ENCODE data around the gene UBA3. TPM values are rescaled to one million over a fixed set of nuclear protein-coding genes. Genes with fewer than 3 reads are reported as not detected.

Gene UBA3
- total RNA-seq, 4 donors from 2014 or later: 22.6 to 80.7 (median 50.8) TPM

GRCh38 chr3:69122403-69122802, 42.2 kb upstream of the UBA3 start, which contains the start of gene LMOD3:
Gene LMOD3, minus strand, starts transcription at chr3:69122595. Its CDS starts 209 bp downstream, at chr3:69122386.
- H3K4me3 ChIP-seq: no peak within 1 kb of the TSS
- H3K4me1 ChIP-seq: peaks cover 0 to 9% (median 0%) of the 10 kb centered on the region in 4 donors
- DNase-seq (ENCODE audit: low spot score in 2 of 2): no peak
- H3K27ac ChIP-seq: no peak within 1 kb of the TSS
- 70 to 72% methylated on average over 3 of the region's 3 CpGs for WGBS, 2 donors
- no peaks in the 10 kb centered on the region for H3K9me3 ChIP-seq
- no peaks in the 10 kb centered on the region for H3K36me3 ChIP-seq
- no peak for TF ChIP-seq POLR2A (IDR thresholded peaks at IDR 0.05)
- no peak for TF ChIP-seq CTCF (IDR thresholded peaks at IDR 0.05)
- no peak for TF ChIP-seq EP300 (IDR thresholded peaks at IDR 0.05)
- no peaks in the 10 kb centered on the region for H3K27me3 ChIP-seq

DNA sequence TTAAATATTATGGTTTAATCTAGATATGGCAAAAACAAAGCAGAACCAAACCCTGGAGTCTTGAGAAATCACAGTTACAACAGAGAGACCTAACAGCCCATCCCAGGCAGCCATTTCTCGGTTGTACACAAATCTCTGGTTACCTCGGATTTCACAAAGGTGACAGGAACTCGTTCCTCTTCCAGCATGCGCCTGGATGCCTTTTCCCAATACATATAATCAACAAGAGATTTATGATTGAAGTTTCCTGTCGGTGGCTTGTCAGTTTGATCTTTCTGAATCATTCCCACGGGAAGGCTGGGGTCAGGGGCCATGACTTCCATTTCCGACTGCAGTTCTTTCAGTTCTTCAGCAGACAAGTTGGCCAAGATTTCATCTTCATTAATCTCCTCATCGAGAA, 41.8 kb upstream of the UBA3 start:
- H3K27ac ChIP-seq: no peak overlapping the region
- H3K4me1 ChIP-seq: peaks cover 0 to 9% (median 1%) of the 10 kb centered on the region in 4 donors
- no peaks in the 10 kb centered on the region for H3K27me3 ChIP-seq
- no peak overlapping the region for H3K4me3 ChIP-seq
- no peaks in the 10 kb centered on the region for H3K36me3 ChIP-seq
- WGBS, 2 donors: 50 to 55% methylated on average over 8 of the region's 8 CpGs
- no peak for DNase-seq (ENCODE audit: low spot score in 2 of 2)
- H3K9me3 ChIP-seq: no peaks in the 10 kb centered on the region
- TF ChIP-seq CTCF (IDR thresholded peaks at IDR 0.05) (no peak), POLR2A (IDR thresholded peaks at IDR 0.05) (no peak), EP300 (IDR thresholded peaks at IDR 0.05) (no peak)

- no peaks in the 10 kb centered on the region for H3K36me3 ChIP-seq
- 79 to 86% methylated on average over 6 of the region's 6 CpGs for WGBS, 2 donors
- no peak for DNase-seq (ENCODE audit: low spot score in 2 of 2)
- H3K27ac ChIP-seq: no peak overlapping the region
- no peak for TF ChIP-seq EP300 (IDR thresholded peaks at IDR 0.05)
- TF ChIP-seq CTCF (IDR thresholded peaks at IDR 0.05): no peak
- no peak for TF ChIP-seq POLR2A (IDR thresholded peaks at IDR 0.05)
- H3K9me3 ChIP-seq: no peaks in the 10 kb centered on the region
- no peak overlapping the region for H3K4me3 ChIP-seq
- no peaks in the 10 kb centered on the region for H3K27me3 ChIP-seq
- peaks cover 0 to 9% (median 3%) of the 10 kb centered on the region in 4 donors for H3K4me1 ChIP-seq
Measured at GRCh38 chr3:69121513-69121912, 41.3 kb upstream of the UBA3 start.

DNA sequence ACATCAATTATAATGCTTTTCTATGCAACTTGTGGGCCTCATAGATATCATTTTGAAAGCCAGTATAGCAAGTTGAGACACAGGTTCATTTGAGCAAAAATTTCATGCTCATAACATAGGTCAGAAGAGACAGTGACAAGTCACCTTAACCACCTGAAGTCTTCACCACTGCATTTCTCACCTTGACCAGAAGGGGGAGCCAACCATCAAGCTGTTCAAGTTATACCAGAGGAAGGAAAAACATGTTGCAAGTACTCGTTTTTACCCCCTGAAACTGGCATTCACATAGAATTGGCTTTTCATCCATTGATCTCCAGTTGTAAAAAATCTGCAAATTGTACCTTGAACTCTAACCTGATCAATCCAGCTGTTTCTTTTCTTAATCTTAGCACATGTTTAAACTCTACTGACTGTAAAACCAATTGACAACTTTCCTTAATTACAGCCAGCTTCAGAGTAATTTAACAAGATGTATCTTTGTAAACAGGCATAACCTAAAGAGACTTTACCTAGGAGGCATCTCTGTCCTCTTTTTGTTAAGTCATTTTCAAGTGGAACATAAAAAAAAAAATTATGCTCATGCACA, 40.8 kb upstream of the UBA3 start:
- DNase-seq (ENCODE audit: low spot score in 2 of 2): peak; percentile 73 to 89
- H3K27me3 ChIP-seq: no peaks in the 10 kb centered on the region
- TF ChIP-seq EP300 (IDR thresholded peaks at IDR 0.05): no peak
- TF ChIP-seq POLR2A (IDR thresholded peaks at IDR 0.05): no peak
- peak; percentile 78 to 93 (median 88) for TF ChIP-seq CTCF (IDR thresholded peaks at IDR 0.05)
- H3K9me3 ChIP-seq: no peaks in the 10 kb centered on the region
- no peak overlapping the region for H3K27ac ChIP-seq
- H3K4me3 ChIP-seq: no peak overlapping the region
- peaks cover 0 to 9% (median 3%) of the 10 kb centered on the region in 4 donors for H3K4me1 ChIP-seq
- 3% methylated on average over 1 of the region's 1 CpG for WGBS, 2 donors
- H3K36me3 ChIP-seq: no peaks in the 10 kb centered on the region

- Histone ChIP-seq H3K4me1 (peaks cover 0 to 9% (median 3%) of the 10 kb centered on the region in 4 donors), H3K9me3 (no peaks in the 10 kb centered on the region), H3K27me3 (no peaks in the 10 kb centered on the region), H3K27ac (no peak overlapping the region), H3K36me3 (no peaks in the 10 kb centered on the region), H3K4me3 (no peak overlapping the region)
- 94 to 96% methylated on average over 5 of the region's 5 CpGs for WGBS, 2 donors
- TF ChIP-seq CTCF (IDR thresholded peaks at IDR 0.05) (no peak), POLR2A (IDR thresholded peaks at IDR 0.05) (no peak), EP300 (IDR thresholded peaks at IDR 0.05) (no peak)
- DNase-seq (ENCODE audit: low spot score in 2 of 2): no peak
Measured at GRCh38 chr3:69119681-69120080, 39.5 kb upstream of the UBA3 start.
